HG03108 (cell line): ENCODE measurements around the gene TNFRSF14.

Experiments used
- ATAC-seq: cut with Tn5 transposase; IDR thresholded peaks from one replicate; pipeline ENCODE4 v1.9.1; 2021; ENCODE audit warnings: moderate library complexity; ENCODE audit not compliant: unreplicated experiment

TNFRSF14 gene

DNA sequence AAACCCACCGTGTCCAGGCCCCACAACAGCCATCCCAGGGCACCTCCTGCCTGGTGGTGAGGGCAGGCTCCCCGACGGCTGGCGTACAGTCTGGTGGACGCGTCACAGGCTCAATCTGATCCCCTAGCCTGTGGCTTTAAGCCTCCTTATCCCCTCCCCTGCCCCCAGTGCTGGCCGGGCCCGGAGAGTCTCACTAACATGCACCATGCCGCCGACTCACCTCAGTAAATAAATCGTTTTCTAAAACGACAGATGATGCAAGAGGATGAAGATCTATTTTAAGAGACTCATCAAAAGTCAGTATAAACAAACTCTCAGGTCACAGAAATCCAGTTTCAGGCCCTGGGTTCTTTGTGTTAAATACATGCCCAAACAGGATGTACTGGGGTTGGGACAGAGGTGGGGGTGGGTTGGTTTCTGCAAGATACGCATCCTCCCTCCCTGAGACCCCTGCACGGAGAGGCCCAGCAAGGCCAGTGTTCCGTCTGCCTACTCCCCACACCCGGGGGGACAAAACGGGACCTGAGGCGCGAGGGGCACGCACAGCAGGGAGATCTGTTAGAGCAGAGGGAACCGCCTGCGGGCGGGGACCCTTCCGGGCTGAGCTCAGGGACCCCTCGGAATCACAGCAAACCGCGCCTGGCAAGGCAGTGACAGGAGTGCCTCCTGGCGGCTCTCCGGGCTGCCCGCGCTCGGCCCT, 32.8 kb upstream of the TNFRSF14 start:
- ATAC-seq = no peak

DNA sequence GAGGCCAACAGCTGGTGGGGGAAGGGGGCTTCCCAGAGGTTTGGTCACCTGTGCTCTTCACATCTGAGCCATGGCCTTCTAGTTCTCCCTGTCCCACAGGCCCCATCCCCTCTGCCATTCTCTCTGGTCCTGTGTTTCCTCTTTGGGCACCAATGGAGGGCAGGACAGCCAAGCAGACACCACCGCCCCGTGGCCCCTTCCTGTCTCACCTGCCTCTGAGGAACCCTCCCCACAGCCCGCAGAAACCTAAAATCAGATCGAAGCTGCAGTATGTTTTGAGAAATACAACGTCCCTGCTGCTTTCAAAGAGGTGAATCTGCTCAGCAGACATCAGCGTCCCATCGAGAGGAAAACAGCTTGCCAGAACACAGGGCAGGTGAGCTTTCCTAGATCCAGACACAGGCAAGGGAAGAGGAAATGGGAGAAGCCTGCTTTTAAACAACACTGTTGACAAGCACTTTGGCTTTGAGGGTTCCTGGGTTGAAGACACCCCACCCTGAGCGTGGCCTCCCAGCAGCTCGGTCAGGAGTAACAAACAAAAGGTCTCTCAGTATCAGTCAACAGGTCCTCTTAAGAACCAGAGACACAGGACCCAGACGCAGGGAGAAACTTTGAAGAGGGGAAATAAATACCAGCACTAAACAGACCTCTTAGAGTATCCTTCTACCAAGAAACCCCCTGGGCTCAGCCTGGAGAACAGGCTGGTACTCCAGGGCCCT, 32.1 kb upstream of the TNFRSF14 start:
- ATAC-seq = no peak

- no peak for ATAC-seq
Measured at GRCh38 chr1:2525572-2525919, 30.6 kb upstream of the TNFRSF14 start.

DNA sequence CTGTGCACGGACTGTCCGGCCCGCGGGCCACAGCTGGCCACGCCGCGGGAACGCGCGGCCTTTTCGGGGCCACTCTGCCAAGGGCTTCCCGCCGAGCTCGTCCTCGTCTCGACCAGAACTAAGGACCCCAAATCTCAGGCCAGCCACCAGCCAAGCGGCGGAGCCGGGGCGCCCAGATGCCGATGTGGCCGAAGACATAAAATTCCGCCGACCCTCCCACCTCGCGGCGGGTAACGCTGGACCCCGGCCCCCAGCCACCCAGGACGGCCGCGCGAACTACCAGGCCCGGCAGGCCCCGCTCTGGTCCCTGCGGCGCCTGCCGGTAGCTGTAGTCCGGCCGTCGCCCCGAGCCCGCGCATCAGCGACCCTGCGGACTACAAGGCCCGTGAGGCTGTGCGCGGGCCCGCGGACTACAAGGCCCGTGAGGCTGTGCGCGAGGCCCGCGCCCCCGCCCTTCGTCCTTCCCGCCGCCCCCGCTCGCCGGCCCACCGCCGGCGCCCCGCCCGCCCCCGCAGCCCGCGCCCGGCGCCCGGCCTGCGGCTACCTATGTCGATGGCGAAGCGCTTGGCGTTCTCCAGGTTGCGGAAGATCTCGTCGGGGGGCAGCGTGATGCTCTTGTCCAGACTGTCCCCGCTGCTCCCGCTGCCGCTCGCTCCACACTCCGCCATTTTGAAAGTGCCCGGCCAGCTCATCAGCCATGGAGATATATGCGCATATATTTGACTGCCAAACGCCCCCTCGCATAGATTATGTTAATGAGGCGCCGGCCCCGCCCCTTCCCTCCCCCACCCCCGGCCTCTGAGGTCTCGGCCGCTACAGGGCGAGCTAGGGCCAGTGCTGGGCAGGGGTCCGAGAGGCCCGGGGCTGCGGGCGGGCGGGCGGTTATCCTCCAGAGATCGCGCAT, 30.0 kb upstream of the TNFRSF14 start, which contains the start of gene PANK4:
Gene PANK4, minus strand, starts transcription at position 677 of the 904 bp plus-strand sequence. Its CDS starts 9 bp downstream, at position 668.
- peak; percentile 82 for ATAC-seq

DNA sequence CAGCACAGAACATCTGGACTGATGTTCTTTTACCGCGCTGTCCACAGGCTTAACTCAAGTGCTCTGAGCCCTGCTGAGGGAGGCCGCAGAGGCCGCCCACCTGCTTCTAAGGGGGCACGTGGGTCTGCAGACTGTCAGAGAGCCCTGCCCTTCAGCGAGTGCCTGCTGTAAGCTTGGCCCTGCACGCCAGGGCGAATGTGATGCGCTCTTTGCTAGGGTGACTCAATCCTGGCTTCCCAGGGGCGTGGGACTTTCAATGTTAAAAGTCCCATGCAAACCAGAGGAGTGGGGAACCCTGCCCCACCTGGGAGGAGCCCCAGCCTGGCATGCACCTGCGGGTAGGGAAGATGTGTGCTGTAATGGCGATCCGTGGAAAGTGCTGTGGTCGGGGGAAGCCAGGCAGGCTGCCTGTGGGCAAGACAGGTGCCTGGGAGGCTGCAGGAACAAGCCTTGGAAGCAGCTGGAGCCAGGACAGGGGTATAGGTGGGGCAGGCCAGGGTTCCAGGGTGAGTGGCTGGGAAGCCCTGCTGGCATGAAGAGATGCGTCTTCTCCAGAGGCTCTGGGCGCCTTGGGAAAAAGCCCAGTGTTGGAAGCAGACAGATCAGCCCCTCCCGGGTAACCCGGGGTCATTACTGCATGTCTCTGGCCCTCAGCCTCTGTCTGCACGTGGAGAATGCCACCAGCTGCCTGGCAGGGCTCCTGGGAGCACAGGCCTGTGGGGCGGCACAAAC, 29.2 kb upstream of the TNFRSF14 start:
- peak; percentile 20 for ATAC-seq

- no peak for ATAC-seq
Measured at GRCh38 chr1:2527556-2527860, 28.7 kb upstream of the TNFRSF14 start.

- no peak for ATAC-seq
Measured at GRCh38 chr1:2528016-2528415, 28.2 kb upstream of the TNFRSF14 start.

DNA sequence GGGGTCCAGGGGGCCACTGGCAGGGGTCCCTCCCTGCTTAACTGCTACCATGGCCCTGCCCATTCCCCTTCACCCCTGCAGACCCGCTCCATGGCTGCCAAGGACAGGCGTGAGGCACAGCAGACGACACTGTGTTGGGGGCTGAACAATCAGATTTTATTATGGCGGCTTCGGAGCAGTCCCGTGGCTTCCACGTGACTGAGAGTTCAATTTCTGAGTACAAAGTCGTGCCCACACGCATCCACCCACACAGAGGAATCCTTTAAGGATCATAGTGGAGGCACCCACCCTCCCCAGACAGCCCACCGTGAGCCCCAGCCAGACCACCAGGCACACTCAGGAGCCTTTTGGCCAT, 27.6 kb upstream of the TNFRSF14 start:
- ATAC-seq = no peak

- ATAC-seq = no peak
Measured at GRCh38 chr1:2528966-2529783, 27.0 kb upstream of the TNFRSF14 start.

GRCh38 chr1:2529784-2530512, 26.2 kb upstream of the TNFRSF14 start, which contains the start of gene HES5:
Gene HES5 (minus strand): TSS chr1:2530263. CDS start chr1:2530164, 99 bp downstream.
- ATAC-seq = no peak

DNA sequence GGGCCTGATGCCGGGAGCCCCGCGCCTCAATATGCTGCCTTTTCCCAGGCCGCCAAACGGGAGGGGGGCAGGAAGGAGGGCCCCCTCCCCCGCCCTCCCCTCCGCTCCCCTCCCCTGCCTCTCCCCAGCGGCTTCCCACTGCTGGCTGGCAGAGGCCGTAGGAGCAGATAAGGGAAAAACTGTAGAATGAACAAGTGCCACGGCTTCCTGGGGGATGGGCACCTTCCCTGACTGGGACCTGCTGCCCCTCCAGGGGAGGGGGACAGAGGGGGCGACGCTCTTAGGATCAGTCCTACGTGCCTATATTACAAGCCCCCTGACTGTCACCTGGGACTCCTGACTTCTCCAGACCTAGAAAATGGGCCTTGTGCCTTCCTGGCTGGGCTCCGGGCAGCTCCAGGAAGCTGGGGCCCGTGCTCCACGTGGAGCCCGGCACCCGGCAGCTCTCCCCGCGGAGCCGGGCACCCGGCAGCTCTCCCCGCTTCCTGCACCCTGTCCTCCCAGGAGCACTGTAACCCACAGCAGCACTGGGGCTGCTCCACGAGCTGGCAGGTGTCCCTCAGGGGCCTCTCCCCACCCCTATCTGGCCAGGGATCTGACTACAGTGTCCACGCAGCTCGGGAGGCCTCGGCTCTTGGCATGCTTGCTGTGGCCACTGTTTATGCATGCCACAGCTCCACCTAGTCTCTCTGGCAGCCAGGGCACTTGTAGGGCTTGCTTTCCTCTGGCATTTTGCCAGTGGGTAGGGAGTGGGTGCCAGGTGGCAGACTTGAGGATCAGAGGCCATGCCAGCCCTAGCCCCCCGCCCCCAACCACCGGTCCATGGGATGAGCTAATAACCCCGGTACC, 25.4 kb upstream of the TNFRSF14 start:
- ATAC-seq = no peak

GRCh38 chr1:2532485-2533160, 23.5 kb upstream of the TNFRSF14 start:
- no peak for ATAC-seq

DNA sequence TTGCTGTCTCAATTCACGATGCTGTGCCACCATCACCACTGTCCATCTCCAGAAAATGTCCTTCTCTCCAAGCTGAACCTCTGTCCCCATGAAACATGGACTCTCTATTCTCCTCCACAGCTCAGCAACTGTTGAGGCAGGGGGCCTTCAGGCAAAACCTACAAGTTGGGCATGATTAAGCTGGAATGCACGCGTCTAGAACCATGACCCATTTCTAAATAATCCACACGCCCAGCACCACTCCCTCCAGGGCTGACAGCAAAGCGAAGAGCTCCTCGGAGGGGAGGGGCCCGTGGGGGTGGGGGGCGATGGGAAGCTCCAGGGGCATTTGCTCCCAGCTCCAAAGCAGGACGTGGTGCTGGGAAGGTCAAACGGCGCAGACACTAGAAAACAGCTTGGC, 22.8 kb upstream of the TNFRSF14 start:
- ATAC-seq = no peak

GRCh38 chr1:2534315-2534686, 21.9 kb upstream of the TNFRSF14 start:
- ATAC-seq = no peak

GRCh38 chr1:2534687-2535441, 21.3 kb upstream of the TNFRSF14 start:
- no peak for ATAC-seq

- ATAC-seq = no peak
Measured at GRCh38 chr1:2535455-2535854, 20.7 kb upstream of the TNFRSF14 start.

- ATAC-seq = no peak
Measured at GRCh38 chr1:2535981-2536380, 20.2 kb upstream of the TNFRSF14 start.

DNA sequence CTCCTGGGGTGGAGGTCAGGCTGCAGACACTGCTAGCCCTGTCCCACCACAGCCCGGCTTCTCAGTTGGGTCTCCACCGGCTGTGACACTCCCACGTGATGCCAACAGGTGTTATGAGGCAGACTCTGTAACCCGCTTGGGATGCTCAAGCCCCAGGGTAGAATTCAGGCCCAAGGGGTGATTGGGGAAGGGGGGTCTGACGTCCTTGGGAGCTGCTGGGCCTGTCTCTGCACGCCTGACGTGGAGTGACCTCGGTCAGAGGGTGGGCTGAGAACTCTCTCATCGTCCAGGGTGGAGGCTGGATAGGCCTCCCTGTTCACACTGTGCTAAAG, 18.4 kb upstream of the TNFRSF14 start:
- no peak for ATAC-seq
